IMR-90 (cell line): ENCODE results near the gene PLCL1. TPM values are rescaled to one million over a fixed set of nuclear protein-coding genes. Genes with fewer than 3 reads are reported as not detected.

ENCODE experiments used
- ATAC-seq: fragments of 200-7000 bp; cut with Tn5 transposase; 2 replicates; pipeline ENCODE4 v1.9.1; 2020; ENCODE audit warnings: low read depth, mild to moderate bottlenecking, moderate library complexity
- BruUV-seq: library from RNA; stranded (reverse); fragments of 400-500 nt; replicated peaks from 2 replicates; lab custom pipeline; 2021; lab: Mats Ljungman, UMichigan
- CTCF ChIA-PET: fragments of 300-600 bp; formaldehyde crosslinking; extraction: SDS; loops from one replicate; lab custom pipeline; 2021; ENCODE audit warnings: antibody characterized with exemption; lab: Yijun Ruan, JAX
- POLR2A ChIA-PET: fragments of 300-600 bp; sonication (Branson Sonifier 250); formaldehyde crosslinking; loops from one replicate; lab custom pipeline; 2022; ENCODE audit warnings: antibody characterized with exemption; ENCODE audit not compliant: unreplicated experiment; lab: Charles Lee
- DNase-seq: peaks from one replicate; pipeline ENCODE4 v3.0.0; 2013
- H2AFZ ChIP-seq: replicated peaks from 2 replicates; pipeline ENCODE3; 2013; ENCODE audit warnings: low read length, mild to moderate bottlenecking; ENCODE audit not compliant: poor library complexity
- H2AK5ac ChIP-seq: 2 replicates; pipeline ENCODE4 v1.6.1; 2013; ENCODE audit warnings: low read depth, low read length, inconsistent platforms
- H2AK9ac ChIP-seq: replicated peaks from 2 replicates; pipeline ENCODE3; 2013; ENCODE audit warnings: mild to moderate bottlenecking, low read depth, low read length, moderate library complexity; ENCODE audit not compliant: poor library complexity
- H2BK120ac ChIP-seq: 2 replicates; pipeline ENCODE4 v1.6.1; 2013; ENCODE audit warnings: low read depth, low read length, inconsistent platforms
- H2BK15ac ChIP-seq: 3 replicates; pipeline ENCODE4 v1.6.1; 2013; ENCODE audit warnings: low read depth, low read length, inconsistent platforms
- H2BK20ac ChIP-seq: 2 replicates; pipeline ENCODE4 v1.6.1; 2013; ENCODE audit warnings: low read depth, mild to moderate bottlenecking, inconsistent platforms, low read length, moderate library complexity
- H2BK5ac ChIP-seq: 2 replicates; pipeline ENCODE4 v1.6.1; 2013; ENCODE audit warnings: mild to moderate bottlenecking, low read depth, low read length, inconsistent platforms; ENCODE audit not compliant: poor library complexity, severe bottlenecking
- H3K14ac ChIP-seq: replicated peaks from 2 replicates; pipeline ENCODE4 v1.6.1; 2013; ENCODE audit warnings: low read depth, low read length, inconsistent platforms
- H3K18ac ChIP-seq: 2 replicates; pipeline ENCODE4 v1.6.1; 2013; ENCODE audit warnings: low read depth, low read length, control low read depth
- H3K23ac ChIP-seq: 2 replicates; pipeline ENCODE4 v1.6.1; 2013; ENCODE audit warnings: low read depth, low read length, inconsistent platforms
- H3K27ac ChIP-seq: 2 replicates; pipeline ENCODE4 v1.5.1; 2013; ENCODE audit warnings: mild to moderate bottlenecking, control low read depth, low read length; ENCODE audit not compliant: insufficient read depth
- H3K27me3 ChIP-seq: 2 replicates; pipeline ENCODE4 v1.6.1; 2013; ENCODE audit warnings: low read length; ENCODE audit not compliant: control insufficient read depth, insufficient read depth
- H3K36me3 ChIP-seq: 2 replicates; pipeline ENCODE4 v1.6.1; 2013; ENCODE audit warnings: low read length, mixed read lengths; ENCODE audit not compliant: control insufficient read depth, insufficient read depth
- H3K4ac ChIP-seq: 2 replicates; pipeline ENCODE4 v1.6.1; 2013; ENCODE audit warnings: low read depth, low read length, inconsistent platforms
- H3K4me1 ChIP-seq: 2 replicates; pipeline ENCODE4 v1.6.1; 2013; ENCODE audit warnings: low read length, mixed read lengths; ENCODE audit not compliant: control insufficient read depth, insufficient read depth
- H3K4me2 ChIP-seq: 2 replicates; pipeline ENCODE4 v1.6.1; 2013; ENCODE audit warnings: low read depth, mild to moderate bottlenecking, control low read depth, low read length, moderate library complexity
- H3K4me3 ChIP-seq: 2 replicates; pipeline ENCODE4 v1.5.1; 2013; ENCODE audit warnings: low read depth, mild to moderate bottlenecking, control low read depth, low read length, moderate library complexity; ENCODE audit not compliant: insufficient read depth
- H3K56ac ChIP-seq: 2 replicates; pipeline ENCODE4 v1.6.1; 2013; ENCODE audit warnings: low read length, inconsistent platforms; ENCODE audit not compliant: insufficient read depth; ENCODE audit errors: extremely low read depth
- H3K79me1 ChIP-seq, 2 experiments: 2 replicates each; pipeline ENCODE4 v1.6.1; 2013; ENCODE audit warnings: low read length in 2 of 2, inconsistent platforms in 1 of 2, low read depth in 1 of 2
- H3K9ac ChIP-seq: 2 replicates; pipeline ENCODE4 v1.6.1; 2013; ENCODE audit warnings: low read depth, low read length, control low read depth
- H3K9me1 ChIP-seq: 2 replicates; pipeline ENCODE4 v1.6.1; 2013; ENCODE audit warnings: low read length, inconsistent platforms; ENCODE audit not compliant: insufficient read depth
- H3K9me3 ChIP-seq: 2 replicates; pipeline ENCODE4 v1.6.1; 2013; ENCODE audit warnings: low read length; ENCODE audit not compliant: control insufficient read depth, insufficient read depth
- H4K20me1 ChIP-seq: 2 replicates; pipeline ENCODE4 v1.6.1; 2013; ENCODE audit warnings: low read length, inconsistent platforms; ENCODE audit not compliant: insufficient read depth
- H4K5ac ChIP-seq: 2 replicates; pipeline ENCODE4 v1.6.1; 2013; ENCODE audit warnings: mild to moderate bottlenecking, low read depth, low read length, control low read depth
- H4K8ac ChIP-seq, 2 experiments: 2 replicates each; pipeline ENCODE4 v1.6.1; 2013; ENCODE audit warnings: low read depth in 2 of 2, low read length in 2 of 2, control low read depth in 1 of 2, inconsistent platforms in 1 of 2
- H4K91ac ChIP-seq: 2 replicates; pipeline ENCODE4 v1.6.1; 2013; ENCODE audit warnings: low read depth, low read length, inconsistent platforms; ENCODE audit not compliant: insufficient read depth
- BHLHE40 ChIP-seq: fragments of 150-350 bp; IDR thresholded peaks from 2 replicates; pipeline ENCODE4 v1.6.1; 2016; ENCODE audit warnings: mild to moderate bottlenecking, low read depth, low read length
- CEBPB ChIP-seq: IDR thresholded peaks from 2 replicates; pipeline ENCODE4 v1.6.1; 2012; ENCODE audit warnings: low read depth, low read length, improper control_type of control experiment
- CHD1 ChIP-seq: IDR thresholded peaks from 2 replicates; pipeline ENCODE4 v1.6.1; 2012; ENCODE audit warnings: low read depth, low read length, improper control_type of control experiment
- FOS ChIP-seq: fragments of 150-350 bp; IDR thresholded peaks from 2 replicates; pipeline ENCODE4 v1.6.1; 2016; ENCODE audit warnings: low read depth, low read length
- MAFK ChIP-seq: IDR thresholded peaks from 2 replicates; pipeline ENCODE4 v1.6.1; 2012; ENCODE audit warnings: low read depth, low read length, improper control_type of control experiment
- MAZ ChIP-seq: IDR thresholded peaks from 2 replicates; pipeline ENCODE4 v1.6.1; 2012; ENCODE audit warnings: low read depth, mild to moderate bottlenecking, low read length, improper control_type of control experiment, moderate library complexity, borderline replicate concordance
- MXI1 ChIP-seq: IDR thresholded peaks from 2 replicates; pipeline ENCODE4 v1.6.1; 2012; ENCODE audit warnings: low read depth, mild to moderate bottlenecking, low read length, moderate library complexity, borderline replicate concordance
- NFE2L2 ChIP-seq: fragments of 150-350 bp; IDR thresholded peaks from 2 replicates; pipeline ENCODE4 v1.6.1; 2016; ENCODE audit warnings: low read depth, mild to moderate bottlenecking, low read length
- POLR2A ChIP-seq: IDR thresholded peaks from 2 replicates; pipeline ENCODE4 v1.6.1; 2012; ENCODE audit warnings: mild to moderate bottlenecking, low read depth, low read length
- RAD21 ChIP-seq: IDR thresholded peaks from 2 replicates; pipeline ENCODE4 v1.6.1; 2012; ENCODE audit warnings: low read length, improper control_type of control experiment
- RCOR1 ChIP-seq: IDR thresholded peaks from 2 replicates; pipeline ENCODE4 v1.6.1; 2012; ENCODE audit warnings: mild to moderate bottlenecking, low read length, improper control_type of control experiment; ENCODE audit not compliant: insufficient replicate concordance
- RFX5 ChIP-seq: IDR thresholded peaks from 2 replicates; pipeline ENCODE4 v1.8.0; 2012; ENCODE audit warnings: low read depth, mild to moderate bottlenecking, low read length, moderate library complexity
- SMC3 ChIP-seq: fragments of 150-350 bp; IDR thresholded peaks from 2 replicates; pipeline ENCODE4 v1.6.1; 2016; ENCODE audit warnings: low read depth, mild to moderate bottlenecking, antibody characterized with exemption, low read length, moderate library complexity
- WGBS, 2 experiments: methylation state at CpG; one replicate each; pipeline versions ENCODE4 v1.1.5 to v1.1.7; 2013; ENCODE audit warnings: missing lambda C conversion rate in 2 of 2; ENCODE audit not compliant: insufficient read length in 1 of 2; ENCODE audit errors: extremely low coverage in 2 of 2; 5-methylcytosine and 5-hydroxymethylcytosine counted together
- dilution Hi-C: fragments of 300-500 bp; cut with HindIII; formaldehyde crosslinking; loops from one replicate; pipeline ENCODE4 v1.14.3; 2018; ENCODE audit warnings: low sequenced_read_pairs; ENCODE audit not compliant: unreplicated experiment
- in situ Hi-C: fragments of 300-500 bp; cut with MboI; formaldehyde crosslinking; loops from 3 replicates; pipeline ENCODE4 v1.14.3; 2019; ENCODE audit warnings: low sequenced_read_pairs, inconsistent platforms, mixed read lengths
- intact Hi-C: fragments of 100-400 bp; cut with micrococcal nuclease; formaldehyde crosslinking; loops from 2 replicates; pipeline ENCODE4 v1.10.0; 2022
- polyA plus RNA-seq, 3 experiments: library from polyadenylated mRNA; depleted of rRNA; stranded (reverse); fragments of >200 nt; gene quantifications; 2 replicates each; pipeline ENCODE4 v1.2.3, GENCODE V29; 2012; ENCODE audit warnings: low replicate concordance in 1 of 3
- total RNA-seq: library from RNA; depleted of rRNA; stranded (reverse); fragments of >200 nt; gene quantifications from 2 replicates; pipeline ENCODE4 v1.2.3, GENCODE V29; 2012
- TF ChIP-seq, protein P1 (sequence below): conservative IDR thresholded peaks from 2 replicates; pipeline ENCODE4 v1.5.1; 2012; ENCODE audit warnings: mild to moderate bottlenecking, low read depth, low read length, improper control_type of control experiment
- TF ChIP-seq, protein P2 (sequence below): fragments of 150-350 bp; IDR thresholded peaks from 2 replicates; pipeline ENCODE4 v1.6.1; 2017; ENCODE audit warnings: mild to moderate bottlenecking, antibody characterized with exemption, low read length, low read depth
- TF ChIP-seq, protein P3 (sequence below): fragments of 150-350 bp; IDR thresholded peaks from 2 replicates; pipeline ENCODE4 v1.6.1; 2016; ENCODE audit warnings: low read depth, mild to moderate bottlenecking, low read length, moderate library complexity, borderline replicate concordance

Gene PLCL1
- total and polyA plus RNA-seq, 2 of the 4 experiments (the other 2 are of a cell fraction) = 0.14 to 0.18 TPM

DNA sequence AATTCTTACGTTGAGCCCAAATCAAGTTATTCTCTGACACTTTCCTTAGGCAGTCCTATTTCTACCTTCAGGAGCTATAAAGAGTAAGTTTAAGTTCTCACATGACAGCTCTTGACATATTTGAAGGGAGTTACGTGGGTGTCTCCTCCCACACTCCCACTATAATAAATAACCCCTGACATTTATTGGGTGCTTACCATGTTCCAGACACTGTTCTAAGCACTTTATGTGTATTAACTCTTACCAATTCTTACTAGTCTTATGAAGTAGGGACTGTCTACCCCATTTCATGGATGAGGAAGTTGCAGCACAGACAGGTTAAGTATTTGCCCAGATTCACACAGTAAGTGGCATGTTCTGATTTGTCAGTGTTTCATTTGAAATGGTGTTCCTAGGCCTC, 17.9 kb downstream of the PLCL1 start:
- Histone ChIP-seq H3K56ac (no peak overlapping the region), H3K9ac (no peak overlapping the region), H3K36me3 (no peaks in the 10 kb centered on the region), H2AK9ac (no peak overlapping the region), H3K14ac (no peak overlapping the region), H3K4ac (no peak overlapping the region), H3K9me1 (no peaks in the 10 kb centered on the region), H2BK15ac (no peak overlapping the region), H3K4me2 (no peak overlapping the region), H2BK20ac (no peak overlapping the region), H3K79me1 (no peaks in the 10 kb centered on the region), H2BK120ac (no peak overlapping the region), H2AFZ (no peak overlapping the region), H4K5ac (no peak overlapping the region), H3K4me3 (no peak overlapping the region), H3K27me3 (no peaks in the 10 kb centered on the region), H4K91ac (no peak overlapping the region), H3K18ac (no peak overlapping the region), H3K27ac (no peak overlapping the region), H2AK5ac (no peak overlapping the region), H3K9me3 (no peaks in the 10 kb centered on the region), H4K20me1 (no peaks in the 10 kb centered on the region), H4K8ac (no peak overlapping the region), H3K4me1 (no peaks in the 10 kb centered on the region), H3K23ac (no peak overlapping the region), H2BK5ac (no peak overlapping the region)
- ATAC-seq (no peak), DNase-seq (no peak)
- WGBS, 2 experiments = no CpG with 5 or more reads among the region's 2 CpGs
- ChIA-PET POLR2A (no interaction called here), CTCF (no interaction called here)
- TF ChIP-seq FOS (no peak), CEBPB (no peak), BHLHE40 (no peak), MAZ (no peak), RAD21 (no peak), MXI1 (no peak), MAFK (no peak), NFE2L2 (no peak), RFX5 (no peak), POLR2A (no peak), CHD1 (no peak), SMC3 (no peak), RCOR1 (no peak)
- TF ChIP-seq, protein P1, sequence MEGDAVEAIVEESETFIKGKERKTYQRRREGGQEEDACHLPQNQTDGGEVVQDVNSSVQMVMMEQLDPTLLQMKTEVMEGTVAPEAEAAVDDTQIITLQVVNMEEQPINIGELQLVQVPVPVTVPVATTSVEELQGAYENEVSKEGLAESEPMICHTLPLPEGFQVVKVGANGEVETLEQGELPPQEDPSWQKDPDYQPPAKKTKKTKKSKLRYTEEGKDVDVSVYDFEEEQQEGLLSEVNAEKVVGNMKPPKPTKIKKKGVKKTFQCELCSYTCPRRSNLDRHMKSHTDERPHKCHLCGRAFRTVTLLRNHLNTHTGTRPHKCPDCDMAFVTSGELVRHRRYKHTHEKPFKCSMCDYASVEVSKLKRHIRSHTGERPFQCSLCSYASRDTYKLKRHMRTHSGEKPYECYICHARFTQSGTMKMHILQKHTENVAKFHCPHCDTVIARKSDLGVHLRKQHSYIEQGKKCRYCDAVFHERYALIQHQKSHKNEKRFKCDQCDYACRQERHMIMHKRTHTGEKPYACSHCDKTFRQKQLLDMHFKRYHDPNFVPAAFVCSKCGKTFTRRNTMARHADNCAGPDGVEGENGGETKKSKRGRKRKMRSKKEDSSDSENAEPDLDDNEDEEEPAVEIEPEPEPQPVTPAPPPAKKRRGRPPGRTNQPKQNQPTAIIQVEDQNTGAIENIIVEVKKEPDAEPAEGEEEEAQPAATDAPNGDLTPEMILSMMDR = no peak
- TF ChIP-seq, protein P2, sequence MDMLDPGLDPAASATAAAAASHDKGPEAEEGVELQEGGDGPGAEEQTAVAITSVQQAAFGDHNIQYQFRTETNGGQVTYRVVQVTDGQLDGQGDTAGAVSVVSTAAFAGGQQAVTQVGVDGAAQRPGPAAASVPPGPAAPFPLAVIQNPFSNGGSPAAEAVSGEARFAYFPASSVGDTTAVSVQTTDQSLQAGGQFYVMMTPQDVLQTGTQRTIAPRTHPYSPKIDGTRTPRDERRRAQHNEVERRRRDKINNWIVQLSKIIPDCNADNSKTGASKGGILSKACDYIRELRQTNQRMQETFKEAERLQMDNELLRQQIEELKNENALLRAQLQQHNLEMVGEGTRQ = no peak
- TF ChIP-seq, protein P3, sequence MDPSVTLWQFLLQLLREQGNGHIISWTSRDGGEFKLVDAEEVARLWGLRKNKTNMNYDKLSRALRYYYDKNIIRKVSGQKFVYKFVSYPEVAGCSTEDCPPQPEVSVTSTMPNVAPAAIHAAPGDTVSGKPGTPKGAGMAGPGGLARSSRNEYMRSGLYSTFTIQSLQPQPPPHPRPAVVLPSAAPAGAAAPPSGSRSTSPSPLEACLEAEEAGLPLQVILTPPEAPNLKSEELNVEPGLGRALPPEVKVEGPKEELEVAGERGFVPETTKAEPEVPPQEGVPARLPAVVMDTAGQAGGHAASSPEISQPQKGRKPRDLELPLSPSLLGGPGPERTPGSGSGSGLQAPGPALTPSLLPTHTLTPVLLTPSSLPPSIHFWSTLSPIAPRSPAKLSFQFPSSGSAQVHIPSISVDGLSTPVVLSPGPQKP = no peak
- dilution Hi-C loops = no loop called here
- no TSS peak for BruUV-seq
- in situ Hi-C loops = no loop called here
- intact Hi-C loops = no loop called here
